ENCODE results near the gene ARMC12.

The ARMC12 gene

GRCh38 chr6:35777356-35778102 is 40.7 kb downstream of the ARMC12 start:
- DNase-seq, result no peak

DNA sequence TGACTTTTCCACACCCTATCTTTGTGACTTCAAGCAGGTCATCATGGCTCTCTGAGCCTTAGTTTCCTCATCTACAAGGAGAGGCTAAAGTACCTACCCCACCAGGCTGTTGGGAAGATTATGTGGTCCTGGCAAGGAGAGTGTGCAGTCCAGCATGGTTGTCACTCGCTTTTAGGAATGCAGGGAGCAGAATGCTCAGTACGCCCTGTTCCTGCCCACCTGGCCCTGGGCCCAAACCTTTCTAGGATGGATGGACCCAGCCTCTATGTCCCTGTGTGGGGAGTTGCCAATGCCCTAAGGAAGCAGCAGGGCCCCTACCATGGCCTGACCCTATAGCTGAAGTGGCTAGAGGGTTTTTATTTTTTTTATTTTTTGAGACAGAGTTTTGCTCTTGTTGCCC is 41.6 kb downstream of the ARMC12 start:
- DNase-seq, result no peak

DNA sequence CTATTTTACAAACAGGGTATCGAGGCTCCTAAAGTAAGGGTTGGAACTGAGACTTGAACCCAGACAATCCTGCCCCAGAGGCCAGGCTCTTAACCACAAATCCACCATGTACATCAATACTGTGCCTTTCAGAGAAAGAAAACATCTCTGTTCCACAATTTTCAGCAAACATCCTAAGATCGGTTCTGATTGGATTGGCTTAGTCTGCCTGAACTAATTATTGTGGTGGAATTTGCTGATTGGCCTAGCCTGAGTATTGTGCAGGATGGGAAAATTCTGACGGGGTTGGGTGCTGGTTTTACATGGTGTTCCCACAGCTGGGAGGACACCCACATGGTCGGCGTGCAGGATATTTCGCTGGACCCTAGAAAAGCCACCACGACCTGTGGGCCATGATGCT is 43.9 kb downstream of the ARMC12 start, which contains the start of gene CLPSL1:
CLPSL1 (plus strand) TSS at position 301 of the 400 bp plus-strand sequence; CDS start at position 393, 92 bp downstream.
- DNase-seq, result no peak

- DNase-seq, result no peak
Observed at GRCh38 chr6:35781290-35781689, 44.5 kb downstream of the ARMC12 start.

DNA sequence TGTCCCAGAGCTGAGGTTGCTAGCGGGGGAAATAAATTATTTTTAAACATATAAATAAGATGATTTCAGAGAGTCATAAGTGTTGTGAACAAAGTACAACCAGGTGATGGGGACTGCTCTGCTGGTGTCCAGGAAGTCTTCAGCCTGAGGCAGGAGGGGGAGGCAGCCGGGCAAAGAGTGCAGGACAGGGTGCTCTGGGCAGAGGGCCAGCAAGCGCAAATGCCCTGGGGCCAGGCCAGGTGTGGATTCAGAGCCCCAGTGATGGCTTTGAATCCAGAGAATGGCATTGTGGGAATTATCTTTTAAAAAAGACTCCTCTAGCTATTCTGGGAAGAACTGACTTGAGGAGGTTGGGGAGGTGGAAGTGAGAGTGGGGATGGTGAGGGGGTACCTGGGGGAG is 45.6 kb downstream of the ARMC12 start:
- no peak for DNase-seq

DNA sequence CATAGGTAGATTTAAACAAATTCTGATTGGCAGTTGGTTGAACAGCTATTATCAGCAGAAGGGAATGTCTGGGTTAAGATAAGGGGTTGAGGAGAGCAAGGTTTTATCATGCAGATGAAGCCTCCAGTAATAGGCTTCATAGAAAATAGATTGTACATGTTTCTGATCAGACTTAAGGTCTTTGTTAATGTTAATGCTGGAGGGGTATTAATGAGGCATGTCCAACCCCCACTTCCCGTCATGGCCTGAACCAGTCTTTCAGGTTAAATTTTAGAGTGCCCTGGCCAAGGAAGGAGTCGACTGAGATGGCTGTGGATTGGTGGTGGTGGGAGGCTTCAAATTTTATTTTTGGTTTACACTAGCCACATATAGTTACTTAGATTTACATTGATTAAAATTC is 47.4 kb downstream of the ARMC12 start:
- DNase-seq, result no peak

GRCh38 chr6:35786272-35786671 is 49.4 kb downstream of the ARMC12 start:
- DNase-seq, result no peak

GRCh38 chr6:35786810-35787209 is 50.0 kb downstream of the ARMC12 start:
- no peak for DNase-seq

- DNase-seq, result no peak
Observed at GRCh38 chr6:35787266-35788218, 50.7 kb downstream of the ARMC12 start.

DNA sequence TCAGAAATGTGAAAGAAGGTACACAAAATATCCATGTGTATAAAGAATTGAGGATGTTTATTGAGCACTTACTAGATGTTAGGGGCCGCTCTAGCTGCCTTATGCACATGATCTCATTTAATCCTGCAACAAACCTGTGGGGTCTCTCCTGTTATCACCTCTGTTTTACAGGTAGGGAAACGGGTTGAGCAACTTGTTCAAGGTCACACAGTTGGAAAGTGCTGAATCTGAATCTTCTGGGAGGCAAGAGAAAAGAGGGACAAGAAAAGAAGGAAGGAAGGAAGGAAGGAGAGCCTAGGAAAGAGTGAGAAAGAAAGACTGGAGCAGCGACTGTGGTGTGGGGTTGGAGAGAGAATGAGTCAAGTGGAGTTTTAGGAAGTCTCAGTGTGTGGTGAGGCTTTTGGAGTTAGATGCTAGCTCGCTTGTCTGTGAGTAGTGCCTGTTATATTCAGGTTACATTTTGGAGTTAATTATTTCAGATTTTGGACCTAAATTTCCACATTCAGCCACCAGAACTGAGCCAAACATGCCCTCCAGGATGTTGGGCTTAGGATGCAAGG is 51.7 kb downstream of the ARMC12 start:
- DNase-seq, result no peak

DNA sequence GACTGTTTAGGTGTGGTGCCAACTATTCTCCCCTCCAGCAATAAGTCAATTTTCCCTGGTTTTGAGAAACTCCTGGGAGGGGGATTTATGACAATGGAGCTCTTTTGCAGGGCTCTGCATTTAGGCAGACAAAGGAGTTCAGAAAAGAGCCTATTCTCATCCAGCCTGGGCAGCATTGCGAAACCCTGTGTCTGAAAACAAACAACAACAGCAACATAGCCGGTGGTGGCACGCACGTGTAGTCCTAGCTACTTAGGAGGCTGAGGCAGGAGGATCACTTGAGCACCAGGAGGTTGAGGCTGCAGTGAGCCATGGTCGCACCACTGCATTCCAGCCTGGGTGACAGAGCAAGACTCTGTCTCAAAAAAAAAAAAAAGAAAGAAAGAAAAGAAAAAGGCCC is 53.9 kb downstream of the ARMC12 start:
- no peak for DNase-seq

- DNase-seq, result no peak
Observed at GRCh38 chr6:35794536-35795452, 58.0 kb downstream of the ARMC12 start.

DNA sequence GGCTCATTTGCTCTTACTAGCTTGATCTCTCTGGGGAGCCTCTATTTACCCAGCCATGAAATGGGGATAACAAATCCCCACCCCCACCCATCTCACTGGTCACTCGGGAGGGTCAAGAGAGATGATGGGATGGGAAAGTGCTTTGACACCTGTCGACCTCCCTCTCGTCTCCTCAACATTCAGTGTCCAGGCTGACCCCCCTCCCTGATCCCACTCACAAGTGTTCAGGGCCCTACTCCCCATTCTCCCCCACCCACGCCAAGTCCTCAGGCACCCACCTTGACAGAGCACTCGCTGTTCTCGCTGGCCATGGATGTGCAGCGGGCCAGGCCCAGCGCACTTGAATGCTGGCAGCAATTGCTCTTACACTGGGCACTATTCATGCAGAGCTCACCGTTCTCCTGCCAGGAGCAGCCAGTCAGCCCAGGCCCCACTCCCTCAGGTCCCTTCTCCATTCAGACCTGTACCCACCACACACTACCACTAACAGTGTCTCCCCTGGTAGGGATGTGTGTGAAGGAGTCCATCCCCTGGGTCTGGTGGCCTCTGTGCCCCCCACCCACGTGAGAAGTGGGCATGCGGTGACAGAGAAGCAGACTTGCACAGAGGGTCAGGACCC is 58.7 kb downstream of the ARMC12 start:
- no peak for DNase-seq

- DNase-seq, result no peak
Observed at GRCh38 chr6:35796236-35796635, 59.4 kb downstream of the ARMC12 start.

DNA sequence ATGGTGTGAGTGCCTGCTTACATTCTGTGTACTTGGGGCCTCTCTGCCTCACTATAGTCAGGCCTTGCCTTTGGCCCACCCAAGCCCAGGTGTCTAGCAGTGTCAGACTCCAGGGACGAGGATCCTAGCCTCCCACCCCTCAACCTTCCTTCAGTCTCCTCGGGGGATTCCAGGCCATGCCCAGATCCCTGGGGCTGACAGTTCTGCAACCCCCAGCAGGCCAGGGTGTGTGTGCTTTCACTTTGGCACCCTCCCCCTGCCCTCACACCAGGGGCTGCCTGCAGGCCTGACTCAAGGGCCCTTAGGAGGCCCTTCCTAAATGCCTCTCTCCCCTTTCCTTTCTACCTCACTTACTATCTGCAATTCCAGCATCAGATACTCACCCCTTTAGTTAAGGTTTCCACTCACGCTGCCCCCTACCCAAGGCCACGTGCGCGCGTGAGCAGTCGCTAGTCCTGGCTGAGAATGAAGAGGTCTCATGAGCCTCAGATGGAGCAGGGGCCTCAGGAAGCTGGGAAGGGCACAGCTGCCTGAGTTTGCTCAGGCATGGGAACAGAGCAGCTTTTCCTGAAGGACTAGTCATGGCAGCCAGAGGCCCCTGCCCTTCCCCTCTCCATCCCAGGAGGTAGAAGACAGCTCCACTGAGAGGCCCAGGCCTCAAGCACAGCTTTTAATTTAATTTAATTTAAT is 61.1 kb downstream of the ARMC12 start:
- DNase-seq, result no peak
